HG03039 (cell line): ENCODE measurements around the gene RCAN2.

Experiments
- ATAC-seq: cut with Tn5 transposase; IDR thresholded peaks from one replicate; pipeline ENCODE4 v1.9.1; 2021; ENCODE audit warnings: mild to moderate bottlenecking, moderate library complexity; ENCODE audit not compliant: unreplicated experiment

The RCAN2 gene

GRCh38 chr6:46491628-46492547, 639 bp upstream of the RCAN2 start:
- peak; percentile 24 for ATAC-seq

- no peak for ATAC-seq
Observed at GRCh38 chr6:46490425-46491200, 636 bp downstream of the RCAN2 start.

- no peak for ATAC-seq
Observed at GRCh38 chr6:46486181-46486580, 5.1 kb downstream of the RCAN2 start.

- ATAC-seq = no peak
Observed at GRCh38 chr6:46484081-46484820, 7.0 kb downstream of the RCAN2 start.

GRCh38 chr6:46476301-46476700, 14.9 kb downstream of the RCAN2 start:
- no peak for ATAC-seq

GRCh38 chr6:46473881-46474280, 17.4 kb downstream of the RCAN2 start:
- no peak for ATAC-seq

GRCh38 chr6:46472243-46472642, 19.0 kb downstream of the RCAN2 start:
- no peak for ATAC-seq

- ATAC-seq = no peak
Observed at GRCh38 chr6:46469021-46469420, 22.2 kb downstream of the RCAN2 start.

- no peak for ATAC-seq
Observed at GRCh38 chr6:46468403-46469010, 22.7 kb downstream of the RCAN2 start.

- ATAC-seq = no peak
Observed at GRCh38 chr6:46466570-46466969, 24.7 kb downstream of the RCAN2 start.

GRCh38 chr6:46465294-46466165, 25.7 kb downstream of the RCAN2 start:
- ATAC-seq = no peak

GRCh38 chr6:46456297-46456696, 35.0 kb downstream of the RCAN2 start:
- ATAC-seq = no peak

- no peak for ATAC-seq
Observed at GRCh38 chr6:46454691-46455090, 36.6 kb downstream of the RCAN2 start.

- no peak for ATAC-seq
Observed at GRCh38 chr6:46453741-46454316, 37.4 kb downstream of the RCAN2 start.

- no peak for ATAC-seq
Observed at GRCh38 chr6:46453216-46453615, 38.0 kb downstream of the RCAN2 start.

GRCh38 chr6:46452312-46452917, 38.8 kb downstream of the RCAN2 start:
- no peak for ATAC-seq

- ATAC-seq = no peak
Observed at GRCh38 chr6:46451343-46451742, 39.9 kb downstream of the RCAN2 start.

- no peak for ATAC-seq
Observed at GRCh38 chr6:46444772-46445454, 46.3 kb downstream of the RCAN2 start.

- ATAC-seq = no peak
Observed at GRCh38 chr6:46443623-46444022, 47.6 kb downstream of the RCAN2 start.
